DND-41 (cell line): Measurements from ENCODE around the gene OSR1.

Experiments
- EZH2 ChIP-seq: IDR thresholded peaks from 3 replicates; pipeline ENCODE4 v1.6.1; 2012; ENCODE audit warnings: borderline replicate concordance, low read depth, mild to moderate bottlenecking, moderate library complexity, low read length, inconsistent platforms; ENCODE audit not compliant: severe bottlenecking
- TF ChIP-seq, protein P1 (sequence below): IDR thresholded peaks from 2 replicates; pipeline ENCODE4 v1.5.1; 2012; ENCODE audit warnings: borderline replicate concordance, low read length, moderate library complexity, mild to moderate bottlenecking; ENCODE audit not compliant: poor library complexity, severe bottlenecking; ENCODE audit errors: extremely low read depth

DNA sequence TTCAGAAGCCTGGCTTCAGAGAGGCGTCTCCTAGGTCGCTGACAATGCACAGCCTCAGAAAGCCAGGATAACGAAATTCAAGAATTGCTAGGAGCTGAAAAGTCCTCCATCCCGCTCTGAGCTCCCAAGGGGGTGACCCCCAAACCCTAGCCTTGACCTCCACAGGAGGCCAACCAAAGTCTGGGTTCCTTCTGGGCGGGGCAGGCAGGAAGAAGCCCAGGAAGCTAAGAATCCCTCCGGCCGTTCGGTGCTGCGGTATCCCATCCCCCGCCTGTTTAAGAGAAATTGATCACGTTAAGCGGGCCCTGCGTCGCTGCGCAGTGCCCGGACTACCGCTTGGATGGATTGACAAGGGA, 2.5 kb upstream of the OSR1 start:
- TF ChIP-seq, protein P1, sequence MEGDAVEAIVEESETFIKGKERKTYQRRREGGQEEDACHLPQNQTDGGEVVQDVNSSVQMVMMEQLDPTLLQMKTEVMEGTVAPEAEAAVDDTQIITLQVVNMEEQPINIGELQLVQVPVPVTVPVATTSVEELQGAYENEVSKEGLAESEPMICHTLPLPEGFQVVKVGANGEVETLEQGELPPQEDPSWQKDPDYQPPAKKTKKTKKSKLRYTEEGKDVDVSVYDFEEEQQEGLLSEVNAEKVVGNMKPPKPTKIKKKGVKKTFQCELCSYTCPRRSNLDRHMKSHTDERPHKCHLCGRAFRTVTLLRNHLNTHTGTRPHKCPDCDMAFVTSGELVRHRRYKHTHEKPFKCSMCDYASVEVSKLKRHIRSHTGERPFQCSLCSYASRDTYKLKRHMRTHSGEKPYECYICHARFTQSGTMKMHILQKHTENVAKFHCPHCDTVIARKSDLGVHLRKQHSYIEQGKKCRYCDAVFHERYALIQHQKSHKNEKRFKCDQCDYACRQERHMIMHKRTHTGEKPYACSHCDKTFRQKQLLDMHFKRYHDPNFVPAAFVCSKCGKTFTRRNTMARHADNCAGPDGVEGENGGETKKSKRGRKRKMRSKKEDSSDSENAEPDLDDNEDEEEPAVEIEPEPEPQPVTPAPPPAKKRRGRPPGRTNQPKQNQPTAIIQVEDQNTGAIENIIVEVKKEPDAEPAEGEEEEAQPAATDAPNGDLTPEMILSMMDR = no peak
- no peak for TF ChIP-seq EZH2
